ENCODE results near the gene MAPKAP1.

Gene MAPKAP1

GRCh38 chr9:125442452-125442851 lies 264.6 kb downstream of the MAPKAP1 start:
- no peak for DNase-seq

DNA sequence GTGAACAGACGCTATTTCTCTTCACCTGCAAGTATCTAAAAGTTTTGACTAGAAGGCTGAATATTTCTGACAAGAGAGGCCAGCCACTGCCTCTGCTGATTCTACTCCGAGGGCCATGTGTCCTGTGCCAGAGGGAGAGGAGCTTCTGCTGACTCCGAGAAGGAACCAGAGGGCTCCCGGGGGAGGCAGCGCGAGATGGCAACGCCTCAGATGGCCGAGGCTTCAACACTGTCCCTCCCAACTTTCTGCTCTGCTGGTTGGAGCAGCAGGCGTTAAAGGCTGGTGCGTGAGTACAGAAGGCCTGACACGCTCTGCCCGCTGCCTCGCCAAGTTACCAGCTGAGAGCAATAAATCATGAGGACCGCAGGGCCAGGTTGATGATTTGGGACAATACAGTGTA lies 266.6 kb downstream of the MAPKAP1 start:
- DNase-seq: no peak

- DNase-seq: no peak
Measured at GRCh38 chr9:125439434-125440272, 267.4 kb downstream of the MAPKAP1 start.

DNA sequence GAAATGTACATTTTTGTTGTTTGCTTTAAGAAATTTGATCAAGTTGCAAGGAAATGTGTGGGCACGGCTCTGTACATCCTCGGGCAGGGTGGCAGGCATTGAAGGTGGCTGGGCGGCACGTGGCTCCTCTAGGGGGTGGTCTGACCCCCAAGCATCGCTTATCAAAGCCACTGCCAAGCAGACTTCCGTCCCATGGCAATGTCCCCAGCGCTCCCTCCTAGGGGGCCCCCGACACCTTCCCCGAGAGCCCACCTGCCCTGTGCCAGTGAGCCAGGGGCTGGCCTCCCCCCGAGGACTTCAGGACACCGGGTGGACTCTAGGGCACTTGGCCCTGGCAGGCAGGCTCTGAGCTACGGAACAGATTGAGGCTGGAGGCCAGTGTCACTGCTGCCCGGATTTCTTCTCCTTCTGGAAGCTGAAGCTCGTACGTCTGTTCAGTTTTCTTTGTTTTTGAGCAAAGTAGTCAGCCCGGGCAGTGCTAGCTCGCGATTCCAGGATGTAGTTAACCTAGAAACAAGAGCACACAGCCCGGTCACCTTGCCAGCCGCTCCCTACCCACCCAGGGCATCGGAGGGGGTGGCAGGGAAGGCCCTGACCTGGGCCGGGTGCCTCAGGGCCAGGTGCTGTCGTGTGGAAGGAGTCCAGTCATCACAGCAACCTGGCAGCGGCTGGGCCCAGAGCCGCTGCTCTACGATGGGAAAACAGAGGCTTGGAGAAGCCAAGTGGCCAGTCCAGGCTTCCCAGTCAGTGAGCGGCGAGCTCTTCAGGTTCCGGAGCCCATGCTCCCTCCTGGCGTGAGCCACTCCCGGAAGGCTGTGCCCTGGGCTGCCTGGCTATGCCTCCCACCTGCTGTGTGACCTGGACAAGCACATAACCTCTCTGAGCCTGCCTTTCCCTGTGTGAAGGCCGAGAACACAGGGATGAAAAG lies 268.2 kb downstream of the MAPKAP1 start:
- DNase-seq: no peak

DNA sequence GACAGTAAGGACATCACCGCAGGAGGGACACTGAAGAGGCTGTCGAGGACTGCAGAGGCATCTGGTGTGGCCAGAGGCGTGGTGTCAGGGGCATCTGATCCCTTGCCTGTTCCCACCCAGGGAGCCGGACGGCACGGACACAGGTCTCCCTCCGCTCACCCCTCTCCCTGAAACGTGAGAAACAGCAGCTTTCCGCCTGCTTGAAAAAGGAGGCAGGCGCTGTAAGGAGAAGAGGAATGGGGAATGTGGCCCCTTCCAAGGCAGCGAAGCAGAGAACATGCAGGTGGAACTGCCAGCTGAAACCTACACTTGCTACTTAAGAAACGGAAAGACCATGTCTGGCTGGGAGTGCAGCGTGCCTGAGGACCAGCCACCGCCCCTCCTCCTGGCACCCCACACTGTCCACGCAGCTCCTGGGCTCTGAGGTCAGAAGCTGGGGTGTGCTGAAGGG lies 269.2 kb downstream of the MAPKAP1 start:
- no peak for DNase-seq

GRCh38 chr9:125436613-125437443 lies 270.2 kb downstream of the MAPKAP1 start:
- DNase-seq: peak; percentile 30

- DNase-seq: no peak
Measured at GRCh38 chr9:125435776-125436612, 271.0 kb downstream of the MAPKAP1 start.

DNA sequence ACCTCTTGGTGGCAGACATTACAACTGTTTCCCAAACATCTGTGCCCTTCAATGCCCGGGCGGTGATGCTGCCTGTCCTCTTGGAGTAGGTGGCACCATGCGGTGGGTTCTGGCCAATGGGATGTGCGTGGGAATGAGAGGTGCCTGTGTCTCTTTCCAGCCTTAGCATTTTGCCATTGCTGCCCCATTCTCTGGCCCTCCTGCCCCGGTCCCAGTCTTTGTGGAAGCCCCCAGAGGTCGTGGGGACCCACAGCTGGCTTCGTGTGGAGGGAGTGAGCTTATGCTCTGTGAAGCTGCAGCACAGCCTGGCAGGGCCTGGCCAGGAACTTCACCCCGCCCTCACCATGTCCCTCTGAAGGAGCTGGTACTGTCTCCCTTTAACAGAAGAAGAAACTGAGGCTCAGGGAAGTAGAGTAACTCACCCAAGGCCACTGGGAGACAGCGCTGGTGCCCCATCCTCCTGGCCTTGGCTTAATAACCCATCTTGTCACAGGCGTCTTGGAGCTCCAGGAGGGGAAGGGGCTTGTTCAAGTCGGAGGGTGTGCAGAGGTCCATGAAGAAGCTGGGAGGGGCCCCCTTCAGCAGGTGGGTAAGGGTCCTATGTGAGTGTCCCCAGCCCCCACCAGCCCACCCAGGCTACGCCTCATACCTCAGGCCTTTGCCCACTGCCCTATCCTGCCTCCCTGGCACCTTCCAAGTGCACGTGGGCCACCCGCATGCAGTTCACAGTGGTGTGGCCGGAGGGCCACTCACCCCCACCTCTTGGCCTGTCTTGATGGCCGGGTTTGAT lies 271.8 kb downstream of the MAPKAP1 start:
- no peak for DNase-seq

DNA sequence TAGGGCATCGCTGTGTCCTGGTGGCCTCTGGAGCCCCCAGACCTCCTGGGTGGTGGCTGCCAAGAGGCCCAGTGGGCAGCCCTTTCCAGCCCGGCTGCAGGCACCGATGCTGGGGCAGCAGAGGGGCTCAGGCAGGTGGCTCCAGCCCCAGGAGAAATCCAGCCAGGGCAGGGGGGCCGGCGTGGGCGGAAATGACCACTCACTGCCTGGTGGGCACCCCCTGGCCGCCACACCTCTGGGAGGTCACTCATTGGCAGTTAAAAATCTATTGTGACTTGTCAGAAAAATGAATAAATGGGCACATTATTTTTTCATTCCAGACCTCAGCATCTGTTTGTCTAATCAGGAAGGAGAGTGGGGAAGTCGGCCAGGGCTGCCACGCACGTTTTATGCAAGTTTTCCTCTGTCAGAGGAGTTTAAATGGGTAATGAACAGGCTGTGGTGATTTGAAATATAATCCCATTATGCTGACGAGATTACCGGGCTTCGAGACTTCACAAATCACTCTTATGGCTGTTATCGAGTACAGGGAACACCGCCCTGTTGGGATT lies 273.5 kb downstream of the MAPKAP1 start:
- no peak for DNase-seq

GRCh38 chr9:125432715-125433385 lies 274.2 kb downstream of the MAPKAP1 start:
- no peak for DNase-seq

DNA sequence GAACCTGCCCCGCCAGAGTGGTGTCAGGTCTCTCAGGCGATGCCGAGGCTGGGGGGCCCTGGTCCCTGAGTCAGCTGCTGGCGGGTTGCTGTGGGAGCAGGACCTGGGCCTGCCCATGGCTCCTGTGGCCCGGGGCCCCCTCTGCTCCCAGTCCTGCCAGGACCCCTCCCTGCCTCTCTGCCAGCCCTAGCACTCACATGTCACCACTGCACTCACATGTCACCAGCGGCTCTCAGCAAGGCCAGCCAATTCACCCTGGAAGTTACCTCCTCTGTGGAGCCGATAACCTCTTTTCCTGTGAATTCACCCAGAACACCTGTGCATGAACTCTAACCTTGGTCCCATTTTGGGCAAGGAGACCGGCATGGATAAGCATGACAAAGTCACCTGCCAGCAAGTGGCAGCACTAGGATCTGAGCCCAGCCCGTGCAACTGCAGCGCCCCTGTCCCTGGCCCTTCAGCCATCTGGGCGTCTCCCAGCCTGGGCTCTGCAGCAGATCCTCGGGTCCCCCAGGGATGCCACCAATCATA lies 275.2 kb downstream of the MAPKAP1 start:
- no peak for DNase-seq

DNA sequence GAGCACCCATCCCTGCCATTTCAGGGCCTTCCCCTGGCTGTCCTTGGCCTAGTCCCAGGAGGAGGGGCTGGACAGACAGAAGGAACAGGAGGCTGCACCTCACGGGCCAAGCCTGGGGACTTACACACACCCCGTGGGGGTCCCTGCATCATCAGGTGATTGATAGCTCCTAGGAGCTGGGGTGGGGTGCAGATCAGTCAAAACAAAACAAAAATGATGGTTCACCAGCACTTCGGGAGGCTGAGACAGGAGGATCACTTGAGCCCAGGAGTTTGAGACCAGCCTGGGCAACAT lies 276.0 kb downstream of the MAPKAP1 start:
- DNase-seq: no peak

DNA sequence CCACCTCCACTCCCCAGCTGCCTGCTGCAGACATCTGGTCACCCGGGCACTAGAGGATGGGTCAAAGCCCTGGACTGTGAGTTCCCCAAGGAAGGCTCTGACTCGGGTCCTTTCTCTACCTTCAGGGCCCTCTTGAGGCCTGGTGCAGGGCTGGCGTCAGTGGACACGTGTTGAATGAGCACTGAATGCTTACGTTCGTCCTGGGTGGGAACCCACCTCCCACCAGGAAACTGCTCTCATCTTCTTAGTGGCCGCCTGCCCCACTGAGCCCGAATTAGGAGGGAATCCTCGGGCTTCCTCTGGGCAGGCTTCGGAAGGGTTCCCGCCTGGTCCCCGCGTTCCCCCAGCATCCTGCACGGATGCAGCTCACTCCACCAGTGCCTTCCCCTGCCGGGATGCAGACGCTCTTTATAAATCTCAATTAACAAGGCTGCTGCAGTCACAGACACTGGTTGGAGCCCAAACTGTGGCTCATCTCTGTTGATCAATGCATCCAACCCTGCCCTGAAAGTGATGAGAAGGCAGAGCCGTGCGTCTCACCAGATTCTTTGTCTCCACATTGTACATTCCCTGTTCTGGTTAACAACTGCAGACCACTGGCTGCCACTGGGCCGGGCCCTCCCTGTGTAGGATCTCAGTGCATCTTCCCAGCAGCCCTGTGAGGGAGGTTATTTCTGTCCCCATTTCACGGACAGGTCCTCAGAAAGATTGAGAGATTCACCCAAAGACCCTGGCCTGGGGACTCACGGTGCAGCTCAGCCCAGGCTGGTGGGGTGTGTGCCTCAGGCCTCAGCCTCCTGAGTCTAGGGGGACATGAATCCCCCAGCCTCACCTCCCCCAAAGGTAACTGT lies 276.6 kb downstream of the MAPKAP1 start:
- DNase-seq: no peak

GRCh38 chr9:125429476-125430160 lies 277.4 kb downstream of the MAPKAP1 start:
- no peak for DNase-seq

GRCh38 chr9:125428902-125429467 lies 278.0 kb downstream of the MAPKAP1 start:
- no peak for DNase-seq

DNA sequence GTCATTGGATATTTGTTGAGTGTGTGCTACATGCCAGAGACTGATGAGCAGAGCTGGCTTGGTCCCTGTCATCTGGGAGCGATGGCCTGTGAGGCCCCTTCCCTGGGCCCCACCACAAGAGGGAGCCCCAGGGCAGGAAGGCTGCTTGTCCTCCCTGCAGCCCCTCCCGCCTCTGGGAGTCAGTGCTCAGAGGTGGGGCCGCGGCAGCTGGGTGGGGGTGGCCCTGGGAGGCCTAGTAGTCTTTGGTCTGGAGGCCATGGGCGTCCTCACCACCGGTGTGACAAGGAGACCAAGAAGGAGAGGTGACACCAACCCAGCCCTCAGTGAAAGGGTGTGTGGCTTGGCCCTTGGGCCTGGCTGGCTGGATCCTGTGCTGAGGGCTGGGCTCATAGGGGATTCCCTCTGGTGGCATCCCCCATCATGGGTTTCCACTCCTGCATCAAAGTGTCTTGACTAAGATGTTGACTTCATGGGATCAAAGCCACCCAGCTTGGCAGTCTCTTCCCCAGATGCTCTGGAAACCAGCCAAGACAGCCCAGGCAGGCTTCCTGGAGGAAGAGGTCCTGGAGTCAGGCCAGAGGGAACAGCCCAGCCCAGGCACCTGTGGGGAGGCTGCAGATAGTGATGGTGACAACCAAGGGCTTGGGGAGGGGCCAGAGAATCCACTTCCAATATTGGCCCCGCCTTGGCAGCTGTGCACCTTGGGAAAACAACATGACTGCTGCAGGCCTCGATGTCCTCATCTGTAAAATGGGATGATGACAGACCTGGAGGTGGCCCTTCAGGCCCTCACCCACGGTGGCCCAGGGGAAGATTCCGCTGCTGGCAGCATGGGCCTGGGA lies 278.7 kb downstream of the MAPKAP1 start:
- DNase-seq: peak; percentile 70

GRCh38 chr9:125427556-125427955 lies 279.5 kb downstream of the MAPKAP1 start:
- no peak for DNase-seq
